HG02885 (cell line): ENCODE data around the gene UBE2E1.
"Not testable (repeated sequence)": the region's sequence is repeated elsewhere in the genome, so short reads cannot be mapped to it uniquely, and the experiment has no call there.

Source experiments
- ATAC-seq: cut with Tn5 transposase; IDR thresholded peaks from one replicate; pipeline ENCODE4 v1.9.1; 2021; ENCODE audit warnings: mild to moderate bottlenecking; ENCODE audit not compliant: unreplicated experiment, poor library complexity

UBE2E1 gene

GRCh38 chr3:23874359-23875112 lies 68.8 kb downstream of the UBE2E1 start:
- no peak for ATAC-seq

DNA sequence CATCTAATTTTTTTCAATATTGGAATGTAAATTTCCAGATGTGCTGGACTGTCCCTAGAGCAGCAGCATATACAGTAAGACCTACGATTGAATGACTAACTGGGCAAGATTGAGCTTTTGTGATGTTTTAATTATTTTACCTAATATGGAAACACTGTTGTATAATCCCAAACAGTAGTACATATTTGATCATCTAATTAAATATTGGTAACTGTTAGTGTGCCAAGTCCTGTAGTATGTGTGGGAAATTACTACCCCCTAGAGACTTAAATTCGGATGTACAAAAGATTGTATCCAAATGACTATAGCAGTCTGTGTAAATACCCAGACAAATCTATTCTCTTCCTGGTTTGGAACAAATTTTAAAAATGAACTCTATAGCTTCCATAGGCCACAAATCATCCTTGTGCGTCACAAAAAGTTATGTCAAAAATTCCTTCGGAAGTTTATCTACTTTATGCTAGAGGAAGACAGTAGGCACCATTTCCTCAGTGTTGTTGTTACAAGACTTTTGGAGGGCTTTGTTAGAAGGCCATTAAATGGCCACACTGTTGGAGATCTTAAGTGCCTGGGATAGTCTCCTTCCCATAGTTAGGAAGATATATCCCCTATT lies 69.5 kb downstream of the UBE2E1 start:
- no peak for ATAC-seq

DNA sequence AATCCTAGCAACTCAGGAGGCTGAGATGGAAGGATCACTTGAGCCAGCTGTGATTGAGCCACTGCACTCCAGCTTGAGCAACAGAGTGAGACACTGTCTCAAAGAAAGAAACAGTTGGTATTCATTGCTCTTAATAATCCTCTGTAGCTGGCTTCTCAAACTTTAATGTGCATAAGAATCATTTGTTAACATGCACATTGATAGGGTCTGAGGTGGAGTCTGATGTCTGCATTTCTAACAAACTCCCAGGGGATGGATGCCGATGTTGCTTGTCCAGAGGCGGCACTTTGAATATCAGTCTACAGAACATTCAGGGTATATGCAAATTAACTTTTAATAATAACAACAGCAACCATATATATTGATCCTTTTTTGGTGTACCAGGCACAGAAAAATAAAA lies 71.2 kb downstream of the UBE2E1 start:
- no peak for ATAC-seq

GRCh38 chr3:23877329-23877980 lies 71.7 kb downstream of the UBE2E1 start:
- ATAC-seq: no peak

DNA sequence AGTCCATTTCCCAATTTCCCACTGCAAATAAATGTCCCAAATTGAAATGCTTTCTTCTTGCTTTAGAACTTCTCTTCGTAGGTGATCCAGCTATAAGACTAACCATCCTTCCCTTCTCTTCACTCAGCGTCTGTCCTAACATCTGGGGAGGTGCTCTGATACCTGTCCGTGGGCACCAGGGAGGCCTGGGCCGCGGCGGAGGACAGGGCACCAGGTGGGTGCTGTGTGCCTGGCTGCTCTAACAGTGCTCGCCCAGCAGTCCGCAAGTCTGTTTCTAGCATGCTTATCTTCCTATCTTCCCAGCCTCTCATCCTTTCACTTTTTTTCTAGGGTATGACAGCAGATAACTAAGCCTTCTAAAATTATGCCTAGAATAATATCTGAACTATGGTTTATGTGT lies 73.7 kb downstream of the UBE2E1 start:
- no peak for ATAC-seq

GRCh38 chr3:23880703-23881339 lies 75.1 kb downstream of the UBE2E1 start:
- no peak for ATAC-seq

DNA sequence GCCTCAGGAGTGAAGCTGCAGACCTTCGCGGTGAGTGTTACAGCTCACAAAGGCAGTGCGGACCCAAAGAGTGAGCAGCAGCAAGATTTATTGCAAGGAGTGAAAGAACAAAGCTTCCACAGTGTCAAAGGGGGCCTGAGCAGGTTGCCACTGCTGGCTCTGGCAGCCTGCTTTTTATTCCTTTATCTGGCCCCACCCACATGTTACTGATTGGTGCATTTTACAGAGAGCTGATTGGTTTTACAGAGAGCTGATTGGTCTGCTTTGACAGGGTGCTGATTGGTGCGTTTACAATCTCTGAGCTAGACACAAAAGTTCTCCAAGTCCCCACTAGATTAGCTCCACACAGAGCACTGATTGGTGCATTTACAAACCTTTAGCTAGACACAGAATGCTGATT lies 76.2 kb downstream of the UBE2E1 start:
- not testable (repeated sequence) for ATAC-seq

- no peak for ATAC-seq
These were observed 76.7 kb downstream of the UBE2E1 start for GRCh38 chr3:23882487-23882918.

DNA sequence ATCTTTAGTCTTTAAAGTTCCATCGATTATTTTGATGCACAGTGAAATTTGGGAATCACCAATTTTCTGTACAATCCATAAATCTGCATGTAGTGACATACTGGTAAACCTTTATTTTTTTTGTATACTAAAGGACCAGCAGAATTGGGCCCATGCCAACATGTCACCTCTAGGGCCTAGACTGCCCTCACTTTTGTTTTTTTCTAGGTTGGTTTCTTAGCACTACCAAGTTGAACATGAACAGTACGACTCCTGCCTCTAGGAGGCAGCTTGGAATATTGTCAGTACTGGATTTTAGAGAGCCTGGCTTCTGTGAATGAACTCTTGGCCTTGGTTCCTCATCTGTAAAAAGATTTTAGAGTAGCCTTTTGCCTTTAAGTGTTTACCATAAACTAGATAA lies 78.7 kb downstream of the UBE2E1 start:
- ATAC-seq: no peak

DNA sequence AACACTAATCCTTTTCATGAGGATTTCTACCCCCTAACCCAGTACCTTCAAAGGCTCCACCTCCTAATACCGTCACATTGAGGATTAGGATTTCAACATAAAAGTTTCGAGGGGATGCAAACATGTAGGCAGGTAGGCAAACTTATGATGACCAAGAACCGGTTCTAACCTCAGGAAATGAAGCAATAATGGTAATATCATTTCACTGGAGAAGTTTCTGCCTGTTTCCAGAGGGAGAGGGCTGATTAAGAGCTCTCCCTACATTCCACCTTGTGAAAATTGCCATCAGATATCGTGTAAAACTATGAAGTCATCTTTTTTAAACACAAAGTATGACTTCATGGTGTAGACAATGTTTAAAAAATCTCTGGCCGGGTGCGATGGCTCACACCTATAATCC lies 79.5 kb downstream of the UBE2E1 start:
- ATAC-seq: no peak

- ATAC-seq: no peak
These were observed 80.6 kb downstream of the UBE2E1 start for GRCh38 chr3:23886311-23886710.

DNA sequence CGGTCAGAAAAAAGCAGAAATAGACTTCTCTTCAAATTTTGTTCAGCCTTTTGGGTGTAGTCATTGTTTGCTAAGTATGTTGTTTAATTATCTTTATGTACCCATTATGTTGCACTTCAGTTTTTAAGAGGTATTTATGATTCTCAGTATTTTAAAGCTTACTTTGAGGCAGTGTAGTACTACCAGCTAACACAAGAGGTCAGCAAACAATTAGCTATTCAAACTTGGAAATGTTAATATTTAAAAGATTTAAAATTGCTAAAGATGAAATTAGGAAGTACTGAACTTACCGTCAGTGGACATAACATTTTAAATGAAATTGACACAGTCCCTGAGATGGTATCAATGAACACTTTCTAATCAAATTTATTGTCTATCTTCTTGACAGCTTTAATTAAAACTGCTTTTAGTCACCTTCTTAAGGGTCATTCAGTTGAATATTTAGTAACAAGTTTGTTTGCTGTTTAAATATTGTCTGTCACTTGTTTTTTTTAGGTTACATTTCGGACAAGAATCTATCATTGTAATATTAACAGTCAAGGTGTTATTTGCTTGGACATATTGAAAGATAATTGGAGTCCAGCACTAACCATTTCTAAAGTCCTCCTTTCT lies 83.0 kb downstream of the UBE2E1 start:
- ATAC-seq: peak; percentile 53

- no peak for ATAC-seq
These were observed 83.6 kb downstream of the UBE2E1 start for GRCh38 chr3:23889386-23889785.

- ATAC-seq: no peak
These were observed 84.2 kb downstream of the UBE2E1 start for GRCh38 chr3:23889950-23890349.

DNA sequence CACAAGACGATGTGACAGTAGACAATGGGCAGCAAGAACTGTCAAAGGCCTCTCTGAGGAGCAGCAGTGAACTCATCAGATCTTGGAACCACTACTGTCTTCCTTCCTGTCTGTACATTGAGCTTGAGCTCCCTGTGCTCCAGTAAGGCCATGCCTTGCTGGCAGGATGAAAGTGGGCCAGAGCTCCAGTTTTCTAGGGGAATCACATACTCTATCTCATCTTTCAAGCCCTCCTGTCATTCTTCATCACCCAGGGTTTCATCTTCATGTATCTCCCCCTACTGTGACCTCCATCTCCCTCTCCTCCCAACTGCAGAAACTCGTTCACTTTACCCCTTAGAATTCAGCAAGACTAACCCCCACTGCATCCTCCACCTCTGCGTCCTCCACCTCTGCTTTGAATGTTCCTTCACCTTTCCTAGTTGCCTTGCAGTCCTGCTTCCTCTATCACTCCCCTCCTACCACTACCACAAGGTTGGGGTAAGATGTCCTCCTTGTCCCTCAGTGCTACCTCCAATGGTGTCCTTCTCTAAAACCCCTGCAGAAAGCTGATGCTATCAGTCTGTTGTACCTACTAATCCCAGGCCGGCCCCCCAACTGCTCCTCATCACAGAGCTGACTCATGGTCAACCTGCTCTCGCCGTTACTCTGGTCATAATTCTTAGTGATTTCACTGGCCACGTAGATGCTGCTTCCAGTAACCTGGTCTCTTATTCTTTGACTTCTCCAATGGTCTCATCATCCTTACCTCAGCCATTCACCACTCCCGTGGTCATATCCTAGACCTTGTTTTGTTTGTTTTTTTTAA lies 88.7 kb downstream of the UBE2E1 start:
- ATAC-seq: no peak

GRCh38 chr3:23895181-23895580 lies 89.4 kb downstream of the UBE2E1 start:
- ATAC-seq: no peak

DNA sequence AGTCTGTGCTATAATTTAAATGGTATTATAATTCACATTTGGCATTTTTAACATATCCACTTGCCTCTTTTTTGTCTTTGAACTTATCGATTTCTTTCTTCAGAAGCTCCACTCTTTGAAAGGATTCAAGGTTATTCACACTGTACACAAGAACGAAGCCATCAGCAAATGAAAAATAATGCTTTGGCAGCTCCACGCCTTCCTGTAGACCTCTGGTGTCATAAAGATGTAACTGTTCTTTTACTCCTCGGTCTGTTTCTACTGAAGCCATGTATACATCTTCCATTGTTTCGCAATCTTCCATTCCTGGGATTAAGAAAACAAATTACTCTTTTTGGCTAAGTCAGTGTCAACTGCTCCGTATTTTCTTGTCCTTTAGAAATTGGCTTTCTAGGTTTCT lies 95.0 kb downstream of the UBE2E1 start:
- no peak for ATAC-seq

GRCh38 chr3:23904545-23904944 lies 98.8 kb downstream of the UBE2E1 start:
- no peak for ATAC-seq

DNA sequence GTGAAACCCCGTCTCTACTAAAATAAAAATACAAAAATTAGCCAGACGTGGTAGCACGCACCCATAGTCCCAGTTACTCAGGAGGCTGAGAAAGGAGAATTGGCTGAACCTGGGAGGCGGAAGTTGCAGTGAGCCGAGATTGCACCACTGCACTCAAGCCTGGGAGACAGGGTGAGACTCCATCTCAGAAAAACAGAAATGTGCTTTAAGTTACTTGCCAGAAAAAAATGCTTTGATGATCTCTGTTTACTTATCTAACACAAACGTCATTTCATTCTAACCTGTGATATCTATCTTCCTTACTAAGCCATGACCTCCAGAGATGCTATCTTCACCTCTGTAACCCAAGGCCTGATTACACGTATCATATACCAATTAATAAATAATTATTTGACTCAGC lies 103.6 kb downstream of the UBE2E1 start:
- no peak for ATAC-seq

DNA sequence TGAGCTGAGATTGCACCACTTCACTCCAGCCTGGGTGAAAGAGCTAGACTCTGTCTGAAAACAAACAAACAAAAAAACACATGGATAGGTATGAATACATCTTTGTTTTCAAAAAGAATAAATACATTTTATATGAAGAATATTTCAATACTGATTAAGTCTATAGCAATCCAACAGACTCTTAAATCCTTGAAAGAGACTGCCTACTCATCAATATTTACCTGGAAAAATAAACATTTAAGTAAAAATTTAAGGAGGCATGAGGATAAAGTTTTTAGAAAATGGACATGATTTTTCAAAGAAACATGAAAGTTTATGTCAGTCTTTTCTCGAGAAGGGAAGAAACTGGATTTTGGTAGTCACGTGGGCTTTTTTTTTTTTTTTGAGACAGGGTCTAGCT lies 105.6 kb downstream of the UBE2E1 start:
- no peak for ATAC-seq
